HG03159 (cell line): ENCODE results near the gene PDGFB.
"Not testable (repeated sequence)": the region's sequence is repeated elsewhere in the genome, so short reads cannot be mapped to it uniquely, and the experiment has no call there.

ENCODE experiments used
- ATAC-seq: cut with Tn5 transposase; IDR thresholded peaks from one replicate; pipeline ENCODE4 v1.9.1; 2021; ENCODE audit warnings: mild to moderate bottlenecking, moderate library complexity; ENCODE audit not compliant: unreplicated experiment

PDGFB gene

GRCh38 chr22:39230261-39231196 lies 14.3 kb downstream of the PDGFB start:
- no peak for ATAC-seq

- no peak for ATAC-seq
Measured at GRCh38 chr22:39229688-39230260, 15.0 kb downstream of the PDGFB start.

- no peak for ATAC-seq
Measured at GRCh38 chr22:39229075-39229474, 15.7 kb downstream of the PDGFB start.

GRCh38 chr22:39227542-39228272 lies 17.1 kb downstream of the PDGFB start:
- no peak for ATAC-seq

GRCh38 chr22:39226353-39226752 lies 18.4 kb downstream of the PDGFB start:
- ATAC-seq, result no peak

- no peak for ATAC-seq
Measured at GRCh38 chr22:39225591-39225990, 19.2 kb downstream of the PDGFB start.

GRCh38 chr22:39224550-39224949 lies 20.2 kb downstream of the PDGFB start:
- no peak for ATAC-seq

- ATAC-seq, result no peak
Measured at GRCh38 chr22:39223091-39223710, 21.6 kb downstream of the PDGFB start.

GRCh38 chr22:39221999-39222686 lies 22.6 kb downstream of the PDGFB start:
- ATAC-seq, result no peak

- no peak for ATAC-seq
Measured at GRCh38 chr22:39220890-39221850, 23.6 kb downstream of the PDGFB start.

GRCh38 chr22:39220450-39220849 lies 24.3 kb downstream of the PDGFB start:
- ATAC-seq, result no peak

GRCh38 chr22:39219071-39220039 lies 25.4 kb downstream of the PDGFB start:
- ATAC-seq, result no peak

GRCh38 chr22:39218432-39218831 lies 26.4 kb downstream of the PDGFB start:
- ATAC-seq, result not testable (repeated sequence)

- no peak for ATAC-seq
Measured at GRCh38 chr22:39216143-39216490, 28.7 kb downstream of the PDGFB start.

GRCh38 chr22:39215426-39216142 lies 29.2 kb downstream of the PDGFB start:
- ATAC-seq, result no peak

GRCh38 chr22:39215070-39215396 lies 29.7 kb downstream of the PDGFB start:
- no peak for ATAC-seq

GRCh38 chr22:39214383-39215069 lies 30.3 kb downstream of the PDGFB start:
- no peak for ATAC-seq
